K562 (cell line): Measurements from ENCODE around the gene PAX5. TPM values are rescaled to one million over a fixed set of nuclear protein-coding genes. Genes with fewer than 3 reads are reported as not detected.

Source experiments
- ATAC-seq: fragments of 200-7000 bp; cut with Tn5 transposase; 3 replicates; pipeline ENCODE4 v1.9.1; 2020; ENCODE audit warnings: moderate library complexity
- BruUV-seq: library from RNA; stranded (reverse); fragments of 400-500 nt; replicated peaks from 2 replicates; lab custom pipeline; 2021; lab: Mats Ljungman, UMichigan
- CTCF ChIA-PET: fragments of 300-600 bp; formaldehyde crosslinking; extraction: SDS; loops from one replicate; lab custom pipeline; 2021; ENCODE audit warnings: low intra/inter-chr PET ratio; lab: Yijun Ruan, JAX
- POLR2A ChIA-PET: fragments of 300-600, 350-650 bp; sonication (Branson Sonifier 250); formaldehyde crosslinking; extraction: SDS; loops from one replicate; lab custom pipeline; 2021; ENCODE audit warnings: antibody characterized with exemption, inconsistent platforms; lab: Yijun Ruan, JAX
- DNase-seq, 4 experiments: peaks; one replicate each; pipeline versions ENCODE4 v3.0.0 to v3.0.0-alpha.2; 2011 to 2018; ENCODE audit warnings: low spot score in 3 of 4, mixed read lengths in 3 of 4; ENCODE audit errors: extremely low read depth in 1 of 4
- FAIRE-seq: peaks from 2 replicates; lab custom pipeline; 2011; peaks lifted over from hg19 to GRCh38; lab: Jason Lieb, UNC
- H2AFZ ChIP-seq: 2 replicates; pipeline ENCODE4 v1.6.0; 2011; ENCODE audit warnings: low read depth, low read length, control low read depth, inconsistent platforms
- H3K27ac ChIP-seq: fragments of 200-600 bp; 3 replicates; pipeline ENCODE4 v1.8.0; 2011; ENCODE audit warnings: low read depth, mild to moderate bottlenecking, control low read depth, inconsistent platforms, low read length, moderate library complexity, mixed read lengths; ENCODE audit errors: extremely low read depth
- H3K27me3 ChIP-seq, 2 experiments: fragments of 300-600 bp in 1 of 2; 2 replicates in 1 of 2; 3 replicates in 1 of 2; pipeline versions ENCODE4 v1.6.0 to v1.8.0; 2011; ENCODE audit warnings: inconsistent platforms in 2 of 2, low read length in 2 of 2, mild to moderate bottlenecking in 1 of 2, mixed read lengths in 1 of 2, moderate library complexity in 1 of 2; ENCODE audit not compliant: control insufficient read depth in 2 of 2, insufficient read depth in 2 of 2
- H3K36me3 ChIP-seq: fragments of 300-600 bp; 3 replicates; pipeline ENCODE4 v1.8.0; 2011; ENCODE audit warnings: mild to moderate bottlenecking, low read length, inconsistent platforms; ENCODE audit not compliant: control insufficient read depth, insufficient read depth
- H3K4me1 ChIP-seq, 2 experiments: fragments of 200-600 bp in 1 of 2; replicated peaks in 1 of 2; 2 replicates in 1 of 2; 3 replicates in 1 of 2; pipeline versions ENCODE4 v1.5.1 to v1.8.0; 2011; ENCODE audit warnings: inconsistent platforms in 2 of 2, low read length in 2 of 2, mild to moderate bottlenecking in 1 of 2, mixed read lengths in 1 of 2, moderate library complexity in 1 of 2; ENCODE audit not compliant: control insufficient read depth in 2 of 2, insufficient read depth in 2 of 2
- H3K4me2 ChIP-seq: 2 replicates; pipeline ENCODE4 v1.6.1; 2011; ENCODE audit warnings: low read length, control low read depth, inconsistent platforms, mixed read lengths; ENCODE audit not compliant: insufficient read depth
- H3K4me3 ChIP-seq: fragments of 200-600 bp; sonication (generic), shearing (Covaris generic); 2 replicates; pipeline ENCODE4 v1.5.1; 2016; ENCODE audit warnings: control low read depth, inconsistent platforms
- H3K79me2 ChIP-seq: fragments of 200-600 bp; 3 replicates; pipeline ENCODE4 v1.8.0; 2011; ENCODE audit warnings: low read length, inconsistent platforms; ENCODE audit not compliant: control insufficient read depth, insufficient read depth
- H3K9ac ChIP-seq, 2 experiments: 2 replicates each; pipeline versions ENCODE4 v1.6.0 to v1.6.1; 2011; ENCODE audit warnings: low read depth in 2 of 2, low read length in 2 of 2, control low read depth in 1 of 2, inconsistent platforms in 1 of 2, mild to moderate bottlenecking in 1 of 2, mixed read lengths in 1 of 2; ENCODE audit not compliant: insufficient read depth in 1 of 2
- H3K9me1 ChIP-seq: one replicate; pipeline ENCODE4 v1.6.0; 2011; ENCODE audit warnings: inconsistent platforms, mild to moderate bottlenecking, low read length, moderate library complexity; ENCODE audit not compliant: control insufficient read depth, insufficient read depth
- H3K9me3 ChIP-seq: replicated peaks from 2 replicates; pipeline ENCODE4 v1.5.1; 2011; ENCODE audit warnings: low read depth, low read length, inconsistent platforms; ENCODE audit not compliant: control insufficient read depth, insufficient read depth
- H4K20me1 ChIP-seq: replicated peaks from 2 replicates; pipeline ENCODE4 v1.6.1; 2011; ENCODE audit warnings: low read length, inconsistent platforms, mixed read lengths; ENCODE audit not compliant: control insufficient read depth, insufficient read depth
- EGR1 ChIP-seq: fragments of 450-650 bp; conservative IDR thresholded peaks from 2 replicates; pipeline ENCODE4 v1.6.1; 2017; ENCODE audit warnings: mild to moderate bottlenecking
- ETV5 ChIP-seq: sonication (generic); formaldehyde crosslinking; IDR thresholded peaks from 2 replicates; pipeline ENCODE4 v1.4.0; 2020; ENCODE audit warnings: low read depth, mild to moderate bottlenecking, missing genetic modification reagents
- FOXA3 ChIP-seq, 2 experiments: fragments of 450-650 bp in 1 of 2; sonication (generic) in 1 of 2; formaldehyde crosslinking; IDR thresholded peaks in 1 of 2; conservative IDR thresholded peaks in 1 of 2; 2 replicates each; pipeline versions ENCODE4 v1.4.0 to v1.8.0; 2020 to 2022; ENCODE audit warnings: mild to moderate bottlenecking in 2 of 2, missing genetic modification reagents in 1 of 2
- FOXJ2 ChIP-seq: fragments of 200-800 bp; sonication (Bioruptor generic); IDR thresholded peaks from 2 replicates; pipeline ENCODE4 v1.6.1; 2016; ENCODE audit warnings: missing genetic modification characterization, missing compliant biosample characterization
- JUND ChIP-seq, 2 experiments: IDR thresholded peaks; 2 replicates in 1 of 2; 3 replicates in 1 of 2; pipeline ENCODE4 v1.6.1; 2011; ENCODE audit warnings: borderline replicate concordance in 2 of 2, low read depth in 2 of 2, low read length in 2 of 2, improper control_type of control experiment in 1 of 2, missing biosample characterization in 1 of 2, missing genetic modification characterization in 1 of 2, missing genetic modification reagents in 1 of 2
- NR2F6 ChIP-seq: fragments of 450-650 bp; formaldehyde crosslinking; IDR thresholded peaks from 2 replicates; pipeline ENCODE4 v1.4.0; 2020; ENCODE audit warnings: mild to moderate bottlenecking
- NR4A1 ChIP-seq, 2 experiments: fragments of 250-450 bp in 1 of 2; fragments of 450-650 bp in 1 of 2; sonication (Bioruptor Pico) in 1 of 2; IDR thresholded peaks; 2 replicates each; pipeline versions ENCODE4 v1.4.0 to v1.6.1; 2016 to 2020; ENCODE audit warnings: mild to moderate bottlenecking in 2 of 2, missing compliant biosample characterization in 1 of 2, missing genetic modification characterization in 1 of 2, moderate library complexity in 1 of 2
- RCOR1 ChIP-seq, 2 experiments: IDR thresholded peaks; 2 replicates each; pipeline ENCODE4 v1.6.1; 2012; ENCODE audit warnings: low read depth in 2 of 2, low read length in 2 of 2, borderline replicate concordance in 1 of 2, improper control_type of control experiment in 1 of 2
- RFX5 ChIP-seq: IDR thresholded peaks from 2 replicates; pipeline ENCODE4 v1.6.1; 2011; ENCODE audit warnings: low read depth, mild to moderate bottlenecking, improper control_type of control experiment, low read length
- SMARCE1 ChIP-seq: fragments of 450-650 bp; IDR thresholded peaks from 2 replicates; pipeline ENCODE4 v1.7.1; 2016; ENCODE audit warnings: mild to moderate bottlenecking
- SOX6 ChIP-seq: fragments of 450-650 bp; IDR thresholded peaks from 2 replicates; pipeline ENCODE4 v1.6.1; 2014; ENCODE audit warnings: mild to moderate bottlenecking
- STAT5B ChIP-seq: fragments of 250-450 bp; sonication (Bioruptor Pico); IDR thresholded peaks from 2 replicates; pipeline ENCODE4 v1.8.0; 2021; ENCODE audit warnings: mild to moderate bottlenecking, inconsistent platforms
- TEAD2 ChIP-seq: fragments of 450-650 bp; IDR thresholded peaks from 2 replicates; pipeline ENCODE4 v1.6.1; 2016; ENCODE audit warnings: missing genetic modification characterization, control low read depth, missing compliant biosample characterization
- XRCC4 ChIP-seq: IDR thresholded peaks from one replicate; pipeline ENCODE4 v1.6.1; 2011; ENCODE audit not compliant: insufficient read depth, insufficient read length; ENCODE audit errors: extremely low read depth
- ZKSCAN1 ChIP-seq: fragments of 150-350 bp; IDR thresholded peaks from 2 replicates; pipeline ENCODE4 v1.6.1; 2016; ENCODE audit warnings: low read depth, low read length
- WGBS: fragments of 100-300 bp; shearing (Covaris generic); methylation state at CpG from one replicate; pipeline ENCODE4 v1.1.6; 2016; ENCODE audit warnings: low coverage, mixed read lengths; ENCODE audit not compliant: insufficient coverage; ENCODE audit errors: missing lambda C conversion rate; 5-methylcytosine and 5-hydroxymethylcytosine counted together
- in situ Hi-C: fragments of 300-500 bp; cut with MboI; formaldehyde crosslinking; loops from 4 replicates; pipeline ENCODE4 v1.15.0; 2018; ENCODE audit warnings: inconsistent platforms, mixed read lengths
- intact Hi-C: fragments of 100-400 bp; cut with micrococcal nuclease; formaldehyde crosslinking; loops from 2 replicates; pipeline ENCODE4 v1.14.2; 2022
- polyA plus RNA-seq, 8 experiments: library from polyadenylated mRNA; depleted of rRNA in 4 of 8; stranded (reverse) in 5 of 8; unstranded in 3 of 8; fragments of >200 nt; fragmentation: Nextera tagmentation in 2 of 8; fragmentation: Illumina TruSeq in 1 of 8; extraction: Ambion mirVana in 2 of 8; extraction: Trizol in 1 of 8; gene quantifications; 2 replicates each; pipeline versions ENCODE4 v1.2.1 to v1.2.3, GENCODE V29; 2011 to 2014; ENCODE audit warnings: inconsistent platforms in 1 of 8, missing spikeins in 1 of 8
- total RNA-seq, 7 experiments: library from RNA; depleted of rRNA in 6 of 7; stranded (reverse); fragments of >200 nt in 6 of 7; fragmentation: Illumina TruSeq in 2 of 7; extraction: Trizol in 2 of 7; gene quantifications; 2 replicates each; pipeline versions ENCODE4 v1.2.1 to v1.2.3, GENCODE V29; 2011 to 2021; ENCODE audit warnings: low replicate concordance in 1 of 7
- TF ChIP-seq, protein P1 (sequence below): fragments of 250-450 bp; sonication (Bioruptor Pico); IDR thresholded peaks from 2 replicates; pipeline ENCODE4 v1.9.0; 2021; ENCODE audit warnings: mild to moderate bottlenecking
- TF ChIP-seq, protein P2 (sequence below): fragments of 250-450 bp; sonication (Bioruptor Pico); IDR thresholded peaks from 2 replicates; pipeline ENCODE4 v1.8.0; 2022; ENCODE audit warnings: inconsistent platforms
- TF ChIP-seq, protein P3 (sequence below): fragments of 250-450 bp; sonication (Bioruptor Pico); IDR thresholded peaks from 2 replicates; pipeline ENCODE4 v1.5.0; 2021; ENCODE audit warnings: mild to moderate bottlenecking, moderate library complexity

PAX5 gene
- total and polyA plus RNA-seq, 9 of the 15 experiments (the other 6 are each of a cell fraction or from before 2014, with no cell fraction given), result 0.03 to 0.09 TPM; not detected in 7

DNA sequence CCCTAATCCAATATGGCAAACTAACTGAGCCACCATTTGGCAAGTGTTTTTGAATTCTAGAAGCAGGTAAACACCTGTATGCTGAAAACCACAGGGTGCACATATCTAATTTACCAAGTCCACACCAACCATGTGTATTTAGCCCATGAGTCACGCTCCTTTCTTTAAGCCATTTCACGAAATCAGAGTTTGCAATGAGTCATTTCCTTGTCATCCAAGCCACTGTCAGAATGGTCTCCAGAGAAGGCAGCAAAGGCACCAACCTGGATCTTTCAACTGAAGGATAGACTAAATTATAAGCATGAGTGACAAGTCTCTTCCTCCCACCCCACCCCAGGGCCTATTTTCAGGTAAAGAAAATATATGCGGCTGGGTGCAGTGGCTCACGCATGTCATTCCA, 110.0 kb downstream of the PAX5 start:
- FAIRE-seq (peak; percentile 11), DNase-seq (peak in 2 of 4 experiments; percentile 18 to 20), ATAC-seq (no peak)
- intact Hi-C loops, result no loop called here
- no peak overlapping the region for H3K4me3 ChIP-seq
- ChIA-PET POLR2A (no interaction called here), CTCF (no interaction called here)
- BruUV-seq, result no TSS peak
- H3K9me1 ChIP-seq, result no peaks in the 10 kb centered on the region
- in situ Hi-C loops, result no loop called here
- no peak overlapping the region for H3K4me2 ChIP-seq
- no peak overlapping the region for H3K9ac ChIP-seq
- no peaks in the 10 kb centered on the region for H3K9me3 ChIP-seq
- H2AFZ ChIP-seq, result no peak overlapping the region
- no peaks in the 10 kb centered on the region; the same call in 1 of the 2 replicates for H4K20me1 ChIP-seq
- WGBS, result 0% methylated on average over 3 of the region's 4 CpGs
- H3K27ac ChIP-seq, result no peak overlapping the region
- no peaks in the 10 kb centered on the region for H3K4me1 ChIP-seq
- H3K27me3 ChIP-seq, result peaks cover 0 to 11% of the 10 kb centered on the region in 2 experiments; a peak in 2 of 5 replicates
- H3K36me3 ChIP-seq, result no peaks in the 10 kb centered on the region
- H3K79me2 ChIP-seq, result no peaks in the 10 kb centered on the region
- TF ChIP-seq JUND (IDR thresholded peaks at IDR 0.05; ENCODE audit: borderline replicate concordance, low read depth, low read length) (peak; percentile 76; the same call in 1 of the 2 replicates), JUND (tag; IDR thresholded peaks at IDR 0.05; ENCODE audit: borderline replicate concordance, low read depth, low read length) (peak; percentile 52; the same call in 1 of the 3 replicates), TEAD2 (tag) (no peak), ZKSCAN1 (no peak), ETV5 (CRISPR knock-in tag) (no peak), SMARCE1 (0 out of 2 replicates have a peak, but pooled peaks have one; percentile 48), NR4A1 (CRISPR knock-in tag; IDR thresholded peaks at IDR 0.05) (no peak), NR4A1 (tag; IDR thresholded peaks at IDR 0.05) (no peak), RCOR1 (IDR thresholded peaks at IDR 0.05; ENCODE audit: borderline replicate concordance in 1 of 2, low read depth in 2 of 2, low read length in 2 of 2) (peak in 1 of 2 experiments; percentile 39; a peak in 1 of 4 replicates), XRCC4 (no peak), STAT5B (CRISPR knock-in tag) (no peak), RFX5 (no peak), EGR1 (no peak), SOX6 (no peak), NR2F6 (CRISPR knock-in tag) (no peak), FOXJ2 (tag) (no peak), FOXA3 (CRISPR knock-in tag; conservative IDR thresholded peaks at IDR 0.05 in 1 of 2, IDR thresholded peaks at IDR 0.05 in 1 of 2) (peak in 1 of 2 experiments; percentile 20; a peak in 1 of 4 replicates)
- TF ChIP-seq, protein P1, sequence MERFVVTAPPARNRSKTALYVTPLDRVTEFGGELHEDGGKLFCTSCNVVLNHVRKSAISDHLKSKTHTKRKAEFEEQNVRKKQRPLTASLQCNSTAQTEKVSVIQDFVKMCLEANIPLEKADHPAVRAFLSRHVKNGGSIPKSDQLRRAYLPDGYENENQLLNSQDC (CRISPR knock-in tag), result no peak
- TF ChIP-seq, protein P2, sequence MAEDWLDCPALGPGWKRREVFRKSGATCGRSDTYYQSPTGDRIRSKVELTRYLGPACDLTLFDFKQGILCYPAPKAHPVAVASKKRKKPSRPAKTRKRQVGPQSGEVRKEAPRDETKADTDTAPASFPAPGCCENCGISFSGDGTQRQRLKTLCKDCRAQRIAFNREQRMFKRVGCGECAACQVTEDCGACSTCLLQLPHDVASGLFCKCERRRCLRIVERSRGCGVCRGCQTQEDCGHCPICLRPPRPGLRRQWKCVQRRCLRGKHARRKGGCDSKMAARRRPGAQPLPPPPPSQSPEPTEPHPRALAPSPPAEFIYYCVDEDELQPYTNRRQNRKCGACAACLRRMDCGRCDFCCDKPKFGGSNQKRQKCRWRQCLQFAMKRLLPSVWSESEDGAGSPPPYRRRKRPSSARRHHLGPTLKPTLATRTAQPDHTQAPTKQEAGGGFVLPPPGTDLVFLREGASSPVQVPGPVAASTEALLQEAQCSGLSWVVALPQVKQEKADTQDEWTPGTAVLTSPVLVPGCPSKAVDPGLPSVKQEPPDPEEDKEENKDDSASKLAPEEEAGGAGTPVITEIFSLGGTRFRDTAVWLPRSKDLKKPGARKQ (CRISPR knock-in tag), result no peak
- TF ChIP-seq, protein P3, sequence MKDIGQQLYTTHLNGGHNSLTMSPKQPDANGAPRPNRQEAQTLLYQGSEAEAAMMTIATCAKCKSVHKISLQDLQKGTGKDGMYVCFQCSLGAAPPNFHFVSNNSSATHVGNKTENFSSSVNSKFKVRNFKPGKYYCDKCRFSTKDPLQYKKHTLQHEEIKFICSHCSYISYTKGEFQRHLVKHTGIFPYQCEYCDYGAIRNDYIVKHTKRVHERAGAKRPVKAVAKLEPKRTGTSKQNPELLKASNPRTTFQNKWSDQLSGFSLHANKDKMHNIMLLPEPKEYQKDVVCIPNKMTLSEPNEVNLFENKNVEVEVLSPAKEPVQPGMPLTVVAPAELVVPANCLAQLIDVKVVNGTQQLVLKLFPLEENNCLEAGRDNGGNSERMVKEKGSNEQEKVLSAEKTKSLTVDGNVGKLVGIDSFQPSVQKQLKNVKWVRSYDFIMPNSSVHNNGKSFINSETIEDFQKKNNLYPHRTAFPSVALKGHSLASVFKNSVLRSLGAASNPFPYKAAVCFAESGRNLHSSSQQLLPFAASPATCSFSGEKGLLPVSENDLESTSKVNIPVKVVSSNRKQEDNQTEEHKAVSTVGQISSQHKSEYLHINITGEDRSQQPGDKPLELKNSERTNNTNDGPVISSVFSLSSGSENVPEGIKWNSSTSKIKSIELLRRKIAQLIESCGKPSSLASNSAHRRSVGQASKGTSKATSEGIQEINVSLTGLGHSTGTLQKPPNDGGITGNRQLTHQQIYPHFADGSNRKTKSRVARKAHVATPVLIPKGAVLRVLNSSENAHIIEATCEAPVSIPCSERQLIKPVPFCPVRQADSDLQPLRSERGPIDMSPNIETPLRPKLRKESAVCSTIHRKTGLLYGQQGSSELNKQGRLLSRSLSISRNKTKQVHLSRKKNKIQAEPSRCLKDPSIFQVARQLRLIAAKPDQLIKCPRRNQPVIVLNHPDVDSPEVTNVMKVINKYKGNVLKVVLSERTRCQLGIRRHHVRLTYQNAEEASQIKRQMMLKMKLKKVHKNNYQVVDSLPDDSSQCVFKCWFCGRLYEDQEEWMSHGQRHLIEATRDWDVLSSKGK (CRISPR knock-in tag), result no peak
